Gastroesophageal sphincter (tissue), 4 donors: Measurements from ENCODE around the gene RAB3C. TPM values are rescaled to one million over a fixed set of nuclear protein-coding genes. Genes with fewer than 3 reads are reported as not detected.

ENCODE experiments used
- ATAC-seq: fragments of 150-250 bp; one replicate; pipeline ENCODE4 v1.9.1; 2016; ENCODE audit warnings: mild to moderate bottlenecking, moderate library complexity
- H3K27ac ChIP-seq, 4 donors: fragments of 200-600 bp; sonication (generic) in 3 of 4; 1 replicate in 3 of 4; 2 replicates in 1 of 4; pipeline ENCODE4 v1.5.1; 2016 to 2019
- H3K27me3 ChIP-seq: fragments of 200-600 bp; sonication (generic); one replicate; pipeline ENCODE4 v1.5.1; 2019
- H3K36me3 ChIP-seq, 2 donors: fragments of 200-600 bp; sonication (generic); one replicate each; pipeline ENCODE4 v1.5.1; 2019; ENCODE audit warnings: control low read depth in 1 of 2
- H3K4me1 ChIP-seq, 3 donors: fragments of 200-600 bp; sonication (generic); 1 replicate in 2 of 3; 2 replicates in 1 of 3; pipeline ENCODE4 v1.5.1; 2016 to 2019; ENCODE audit warnings: control low read depth in 2 of 3
- H3K4me3 ChIP-seq, 2 donors: fragments of 200-600 bp; sonication (generic); one replicate each; pipeline ENCODE4 v1.5.1; 2019; ENCODE audit warnings: mild to moderate bottlenecking in 1 of 2, moderate library complexity in 1 of 2
- H3K9me3 ChIP-seq, 3 donors: fragments of 200-600 bp; sonication (generic); one replicate each; pipeline ENCODE4 v1.5.1; 2017 to 2019; ENCODE audit warnings: control low read depth in 2 of 3
- EP300 ChIP-seq: sonication (generic); formaldehyde crosslinking; IDR thresholded peaks from one replicate; pipeline ENCODE4 v1.6.1; 2017; ENCODE audit warnings: antibody characterized with exemption, mild to moderate bottlenecking
- POLR2A ChIP-seq, 2 donors: fragments of 450-650 bp; IDR thresholded peaks; one replicate each; pipeline ENCODE4 v1.6.1; 2017; ENCODE audit warnings: antibody characterized with exemption in 2 of 2, mild to moderate bottlenecking in 2 of 2, moderate library complexity in 1 of 2
- POLR2AphosphoS5 ChIP-seq: sonication (generic); formaldehyde crosslinking; IDR thresholded peaks from one replicate; pipeline ENCODE4 v1.6.1; 2017; ENCODE audit warnings: antibody characterized with exemption
- WGBS, 2 donors: methylation state at CpG; one replicate each; pipeline ENCODE4 v1.1.5; 2018; ENCODE audit warnings: low coverage in 1 of 2; 5-methylcytosine and 5-hydroxymethylcytosine counted together
- total RNA-seq, 4 donors: library from RNA; depleted of rRNA; stranded (reverse); fragments of >200 nt; gene quantifications; one replicate each; pipeline ENCODE4 v1.1.0, GENCODE V29; 2016
- TF ChIP-seq, protein P1 (sequence below), 4 experiments: fragments of 200-600 bp in 2 of 4; fragments of 450-650 bp in 2 of 4; sonication (generic) in 1 of 4; IDR thresholded peaks; one replicate each; pipeline ENCODE4 v1.5.1; 2017 to 2019; ENCODE audit warnings: antibody characterized with exemption in 4 of 4, mild to moderate bottlenecking in 2 of 4, moderate library complexity in 2 of 4

RAB3C gene
- total RNA-seq, 4 donors from 2014 or later, result 0.16 to 3.5 (median 2.1) TPM

DNA sequence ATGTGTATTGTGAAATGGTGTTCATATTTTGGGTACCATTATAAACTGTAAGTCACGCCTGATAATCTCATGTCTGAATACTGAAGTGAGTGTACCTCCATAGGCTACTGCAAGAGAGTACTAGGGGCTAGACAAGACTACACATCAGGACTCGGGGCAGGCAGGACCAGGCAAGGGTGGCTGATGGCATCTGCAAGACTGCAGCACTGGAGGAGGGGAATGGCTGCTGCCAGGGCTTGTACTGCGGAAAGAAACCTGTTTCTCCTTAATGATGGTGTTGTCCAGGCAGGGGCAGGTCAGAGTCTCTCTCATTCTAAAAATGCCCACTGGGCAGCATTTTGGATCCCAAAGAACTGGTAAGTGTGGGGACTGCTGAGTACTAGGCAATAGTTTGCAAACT, 172.5 kb downstream of the RAB3C start:
- no peak overlapping the region for H3K27ac ChIP-seq
- H3K4me3 ChIP-seq, result no peak overlapping the region
- H3K4me1 ChIP-seq, result no peaks in the 10 kb centered on the region
- TF ChIP-seq EP300, result no peak
- TF ChIP-seq, protein P1, sequence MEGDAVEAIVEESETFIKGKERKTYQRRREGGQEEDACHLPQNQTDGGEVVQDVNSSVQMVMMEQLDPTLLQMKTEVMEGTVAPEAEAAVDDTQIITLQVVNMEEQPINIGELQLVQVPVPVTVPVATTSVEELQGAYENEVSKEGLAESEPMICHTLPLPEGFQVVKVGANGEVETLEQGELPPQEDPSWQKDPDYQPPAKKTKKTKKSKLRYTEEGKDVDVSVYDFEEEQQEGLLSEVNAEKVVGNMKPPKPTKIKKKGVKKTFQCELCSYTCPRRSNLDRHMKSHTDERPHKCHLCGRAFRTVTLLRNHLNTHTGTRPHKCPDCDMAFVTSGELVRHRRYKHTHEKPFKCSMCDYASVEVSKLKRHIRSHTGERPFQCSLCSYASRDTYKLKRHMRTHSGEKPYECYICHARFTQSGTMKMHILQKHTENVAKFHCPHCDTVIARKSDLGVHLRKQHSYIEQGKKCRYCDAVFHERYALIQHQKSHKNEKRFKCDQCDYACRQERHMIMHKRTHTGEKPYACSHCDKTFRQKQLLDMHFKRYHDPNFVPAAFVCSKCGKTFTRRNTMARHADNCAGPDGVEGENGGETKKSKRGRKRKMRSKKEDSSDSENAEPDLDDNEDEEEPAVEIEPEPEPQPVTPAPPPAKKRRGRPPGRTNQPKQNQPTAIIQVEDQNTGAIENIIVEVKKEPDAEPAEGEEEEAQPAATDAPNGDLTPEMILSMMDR (IDR thresholded peaks at IDR 0.05), result no peak
- TF ChIP-seq POLR2AphosphoS5, result no peak
- TF ChIP-seq POLR2A (IDR thresholded peaks at IDR 0.05), result no peak
- no peaks in the 10 kb centered on the region for H3K27me3 ChIP-seq
- no peak for ATAC-seq
- H3K36me3 ChIP-seq, result no peaks in the 10 kb centered on the region
- 80 to 86% methylated on average over 1 to 3 of the region's 3 CpGs for WGBS, 2 donors
- H3K9me3 ChIP-seq, result no peaks in the 10 kb centered on the region

DNA sequence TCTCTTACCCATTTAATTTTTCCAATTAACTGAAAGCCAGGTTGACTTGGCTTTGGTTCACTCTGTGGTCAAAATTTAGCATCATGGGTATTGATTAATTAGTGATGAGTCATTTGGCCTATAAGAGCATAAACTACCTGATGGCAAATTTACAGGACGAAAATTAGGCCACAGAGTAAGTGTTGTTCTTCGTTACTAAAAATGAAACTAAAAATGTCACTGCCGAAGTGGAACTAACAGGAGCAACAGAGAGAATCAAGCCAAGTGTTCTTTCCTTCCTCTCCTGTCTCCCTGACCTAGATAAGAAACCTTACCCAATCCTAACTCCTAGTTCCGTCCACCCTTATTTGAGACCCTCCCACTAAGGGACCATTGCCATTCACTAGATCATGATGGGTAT, 176.9 kb downstream of the RAB3C start:
- Histone ChIP-seq H3K4me3 (peak overlapping the region; percentile 12 to 29), H3K36me3 (no peaks in the 10 kb centered on the region), H3K27me3 (no peaks in the 10 kb centered on the region), H3K9me3 (no peaks in the 10 kb centered on the region), H3K4me1 (no peaks in the 10 kb centered on the region), H3K27ac (no peak overlapping the region)
- TF ChIP-seq, protein P1 (IDR thresholded peaks at IDR 0.05), result no peak
- TF ChIP-seq POLR2A (IDR thresholded peaks at IDR 0.05) (no peak), POLR2AphosphoS5 (no peak), EP300 (no peak)
- 46 to 64% methylated on average over 2 to 4 of the region's 4 CpGs for WGBS, 2 donors
- ATAC-seq, result peak; percentile 25

DNA sequence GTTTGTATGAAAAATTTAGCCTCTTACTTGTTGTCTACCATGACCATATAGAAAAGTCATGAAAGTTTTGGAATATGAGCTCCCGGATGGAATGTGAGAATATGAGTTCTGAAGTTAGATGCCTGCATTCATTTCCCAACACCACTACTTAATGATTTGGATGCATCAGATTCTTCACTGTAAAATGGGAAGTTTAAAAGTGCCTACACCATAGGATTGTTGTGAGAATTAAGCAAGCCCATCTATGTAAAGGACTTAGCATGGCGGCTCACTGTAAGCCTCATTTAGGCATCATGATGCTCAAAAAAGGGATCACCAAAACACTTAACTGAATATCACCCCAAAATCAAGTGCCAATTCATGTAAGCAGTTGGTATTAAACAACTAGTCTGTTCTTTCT, 177.3 kb downstream of the RAB3C start:
- H3K9me3 ChIP-seq, result no peaks in the 10 kb centered on the region
- TF ChIP-seq POLR2A (IDR thresholded peaks at IDR 0.05), result no peak
- no peak for TF ChIP-seq EP300
- no peak for TF ChIP-seq POLR2AphosphoS5
- H3K4me1 ChIP-seq, result no peaks in the 10 kb centered on the region
- ATAC-seq, result no peak
- H3K4me3 ChIP-seq, result peak overlapping the region in 1 of 2 donors; percentile 29
- H3K27me3 ChIP-seq, result no peaks in the 10 kb centered on the region
- 83 to 94% methylated on average over 2 of the region's 2 CpGs for WGBS, 2 donors
- H3K36me3 ChIP-seq, result no peaks in the 10 kb centered on the region
- no peak overlapping the region for H3K27ac ChIP-seq

DNA sequence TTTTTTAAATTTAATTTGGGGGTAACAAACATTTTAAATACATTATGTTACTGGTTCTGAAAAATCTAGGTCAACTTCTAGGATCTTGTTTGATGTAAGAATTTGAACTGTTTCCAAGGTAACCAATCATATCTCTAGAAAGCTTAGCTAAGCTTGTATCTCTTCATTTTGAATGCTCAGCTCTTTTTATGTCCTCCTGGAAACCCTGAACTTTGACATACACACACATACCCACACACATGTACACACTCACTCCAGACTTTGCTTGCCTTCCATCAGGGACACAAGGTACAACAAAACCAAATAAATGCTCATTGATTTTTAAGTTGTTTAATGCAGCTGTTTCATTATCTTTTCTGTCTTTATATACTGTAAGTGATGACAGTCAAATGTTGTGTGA, 178.5 kb downstream of the RAB3C start:
- no peaks in the 10 kb centered on the region for H3K9me3 ChIP-seq
- no peaks in the 10 kb centered on the region for H3K4me1 ChIP-seq
- H3K4me3 ChIP-seq, result no peak overlapping the region
- H3K27me3 ChIP-seq, result no peaks in the 10 kb centered on the region
- no peak for TF ChIP-seq POLR2A (IDR thresholded peaks at IDR 0.05)
- H3K27ac ChIP-seq, result no peak overlapping the region
- no peaks in the 10 kb centered on the region for H3K36me3 ChIP-seq
- no peak for ATAC-seq

DNA sequence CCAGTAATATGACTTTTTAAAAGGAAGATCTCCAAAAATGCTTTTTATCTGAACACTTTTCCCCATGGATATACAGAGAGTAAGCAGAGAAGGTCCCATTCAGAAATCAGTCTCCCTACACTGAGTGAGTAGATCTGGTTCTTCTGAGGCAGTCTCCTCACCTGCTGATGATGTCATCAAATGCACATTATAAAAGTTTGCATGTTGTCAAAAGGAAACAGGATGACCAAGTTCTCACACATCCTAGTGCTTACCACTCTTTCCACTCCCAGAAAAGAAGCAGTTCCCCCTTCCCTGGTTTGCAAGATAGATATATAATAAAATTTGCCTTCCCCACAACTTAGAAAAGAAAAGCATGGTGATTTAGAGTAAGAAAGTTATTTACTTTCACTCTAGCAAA, 180.5 kb downstream of the RAB3C start:
- TF ChIP-seq POLR2A (IDR thresholded peaks at IDR 0.05), result no peak
- TF ChIP-seq, protein P1 (IDR thresholded peaks at IDR 0.05), result no peak
- TF ChIP-seq POLR2AphosphoS5, result no peak
- TF ChIP-seq EP300, result no peak
- Histone ChIP-seq H3K4me1 (no peaks in the 10 kb centered on the region), H3K4me3 (no peak overlapping the region), H3K9me3 (no peaks in the 10 kb centered on the region), H3K36me3 (no peaks in the 10 kb centered on the region), H3K27me3 (no peaks in the 10 kb centered on the region), H3K27ac (no peak overlapping the region)
- no peak for ATAC-seq

DNA sequence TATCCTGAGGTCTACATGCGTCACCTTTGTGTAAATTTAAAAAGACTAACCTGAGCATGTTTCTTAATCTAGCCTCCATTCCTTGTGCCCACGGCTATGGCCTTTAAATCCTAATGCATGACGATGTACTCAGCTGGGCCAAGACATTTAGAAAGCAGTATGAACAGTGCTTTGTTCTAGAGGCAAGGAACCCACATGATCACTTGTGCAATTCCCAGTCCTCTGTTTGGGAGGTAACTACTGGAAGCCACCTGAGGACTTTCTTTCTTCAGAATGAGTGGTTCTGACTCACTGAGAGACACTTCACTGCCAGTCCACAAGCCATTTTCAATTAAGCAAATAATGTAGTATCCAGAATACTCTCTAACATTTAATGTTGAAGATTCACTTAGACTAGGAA, 181.3 kb downstream of the RAB3C start:
- Histone ChIP-seq H3K4me3 (no peak overlapping the region), H3K4me1 (no peaks in the 10 kb centered on the region), H3K36me3 (no peaks in the 10 kb centered on the region), H3K9me3 (no peaks in the 10 kb centered on the region), H3K27me3 (no peaks in the 10 kb centered on the region), H3K27ac (no peak overlapping the region)
- no peak for ATAC-seq
- 90 to 100% methylated on average over 1 to 3 of the region's 3 CpGs for WGBS, 2 donors
- TF ChIP-seq, protein P1 (IDR thresholded peaks at IDR 0.05), result no peak
- TF ChIP-seq EP300 (no peak), POLR2A (IDR thresholded peaks at IDR 0.05) (no peak), POLR2AphosphoS5 (no peak)
